Measurements from ENCODE around the gene HERC5. TPM values are rescaled to one million over a fixed set of nuclear protein-coding genes. Genes with fewer than 3 reads are reported as not detected.
"Not testable (repeated sequence)": the region's sequence is repeated elsewhere in the genome, so short reads cannot be mapped to it uniquely, and the experiment has no call there.

HERC5 gene
- total RNA-seq, 4 donors from 2014 or later: 0.55 to 1.5 (median 1.1) TPM

GRCh38 chr4:88422403-88422802, 34.5 kb upstream of the HERC5 start:
- no peak for DNase-seq

GRCh38 chr4:88429401-88429800, 27.5 kb upstream of the HERC5 start:
- no peak overlapping the region for H3K27ac ChIP-seq
- DNase-seq (no peak), ATAC-seq (no peak)
- H3K36me3 ChIP-seq: peaks cover 0 to 13% of the 10 kb centered on the region in 2 donors
- no peak overlapping the region for H3K4me3 ChIP-seq
- no peaks in the 10 kb centered on the region for H3K9me3 ChIP-seq
- no peaks in the 10 kb centered on the region for H3K27me3 ChIP-seq
- H3K4me1 ChIP-seq: no peaks in the 10 kb centered on the region
- TF ChIP-seq POLR2A (IDR thresholded peaks at IDR 0.05) (no peak), CTCF (IDR thresholded peaks at IDR 0.05 in 4 of 5, conservative IDR thresholded peaks at IDR 0.05 in 1 of 5) (no peak)
- in situ Hi-C loops (cut with MboI; ENCODE audit: low sequenced_read_pairs in 4 of 4): no loop called here
- intact Hi-C loops (cut with DNase I; ENCODE audit: low total_unique reads): no loop called here

More at GRCh38 chr4:88422403-88422802, 34.5 kb upstream of the HERC5 start:
- no peak for TF ChIP-seq CTCF (IDR thresholded peaks at IDR 0.05 in 4 of 5, conservative IDR thresholded peaks at IDR 0.05 in 1 of 5)
- no peak for TF ChIP-seq POLR2A (IDR thresholded peaks at IDR 0.05)
- no peaks in the 10 kb centered on the region for H3K36me3 ChIP-seq
- H3K4me3 ChIP-seq: no peak overlapping the region
- H3K27ac ChIP-seq: no peak overlapping the region
- intact Hi-C loops (cut with DNase I; ENCODE audit: low total_unique reads): no loop called here
- H3K4me1 ChIP-seq: no peaks in the 10 kb centered on the region
- no peaks in the 10 kb centered on the region for H3K27me3 ChIP-seq
- H3K9me3 ChIP-seq: no peaks in the 10 kb centered on the region
- ATAC-seq: no peak
- in situ Hi-C loops (cut with MboI; ENCODE audit: low sequenced_read_pairs in 4 of 4): no loop called here

- Histone ChIP-seq H3K4me1 (no peaks in the 10 kb centered on the region), H3K4me3 (no peak overlapping the region), H3K9me3 (no peaks in the 10 kb centered on the region), H3K36me3 (peaks cover 0 to 7% of the 10 kb centered on the region in 2 donors), H3K27ac (no peak overlapping the region), H3K27me3 (no peaks in the 10 kb centered on the region)
- DNase-seq: no peak
- TF ChIP-seq CTCF (IDR thresholded peaks at IDR 0.05 in 4 of 5, conservative IDR thresholded peaks at IDR 0.05 in 1 of 5) (no peak), POLR2A (IDR thresholded peaks at IDR 0.05) (no peak)
- no peak for ATAC-seq
- in situ Hi-C loops (cut with MboI; ENCODE audit: low sequenced_read_pairs in 4 of 4): no loop called here
- intact Hi-C loops (cut with DNase I; ENCODE audit: low total_unique reads): no loop called here
Measured at GRCh38 chr4:88435987-88436693, 20.8 kb upstream of the HERC5 start.

- H3K4me1 ChIP-seq; H3K4me3 ChIP-seq; H3K36me3 ChIP-seq; ATAC-seq; in situ Hi-C loops (cut with MboI; ENCODE audit: low sequenced_read_pairs in 4 of 4); H3K9me3 ChIP-seq; H3K27ac ChIP-seq; DNase-seq; H3K27me3 ChIP-seq; intact Hi-C loops (cut with DNase I; ENCODE audit: low total_unique reads): not testable (repeated sequence)
Measured at GRCh38 chr4:88437873-88438272, 19.0 kb upstream of the HERC5 start.

- no peaks in the 10 kb centered on the region for H3K36me3 ChIP-seq
- TF ChIP-seq POLR2A (IDR thresholded peaks at IDR 0.05): no peak
- no peak for TF ChIP-seq CTCF (IDR thresholded peaks at IDR 0.05 in 4 of 5, conservative IDR thresholded peaks at IDR 0.05 in 1 of 5)
- ATAC-seq (no peak), DNase-seq (no peak)
- no peak overlapping the region for H3K4me3 ChIP-seq
- H3K4me1 ChIP-seq: no peaks in the 10 kb centered on the region
- in situ Hi-C loops (cut with MboI; ENCODE audit: low sequenced_read_pairs in 4 of 4) (no loop called here), intact Hi-C loops (cut with DNase I; ENCODE audit: low total_unique reads) (no loop called here)
- H3K27me3 ChIP-seq: no peaks in the 10 kb centered on the region
- no peaks in the 10 kb centered on the region for H3K9me3 ChIP-seq
- H3K27ac ChIP-seq: no peak overlapping the region
Measured at GRCh38 chr4:88439161-88439760, 17.7 kb upstream of the HERC5 start.

Measured in gastrocnemius medialis (tissue), 4 donors.